Stomach (tissue), 9 donors: Measurements from ENCODE around the gene CLEC2L. TPM values are rescaled to one million over a fixed set of nuclear protein-coding genes. Genes with fewer than 3 reads are reported as not detected.

Experiments used
- DNase-seq, 2 donors: peaks; one replicate each; pipeline versions ENCODE4 v3.0.0 to v3.0.0-alpha.2; 2013 to 2019
- H3K27ac ChIP-seq, 5 donors: fragments of 200-600 bp in 4 of 5; sonication (generic) in 4 of 5; one replicate each; pipeline ENCODE4 v1.5.1; 2013 to 2019; ENCODE audit warnings: mild to moderate bottlenecking in 1 of 5, moderate library complexity in 1 of 5
- H3K27me3 ChIP-seq, 3 donors: fragments of 200-600 bp; sonication (generic); one replicate each; pipeline ENCODE4 v1.5.1; 2017 to 2019; ENCODE audit warnings: mixed run types in 1 of 3
- H3K36me3 ChIP-seq, 4 donors: fragments of 200-600 bp; sonication (generic); 1 replicate in 3 of 4; 2 replicates in 1 of 4; pipeline ENCODE4 v1.5.1; 2016 to 2019
- H3K4me1 ChIP-seq, 4 donors: fragments of 200-600 bp; sonication (generic); one replicate each; pipeline ENCODE4 v1.5.1; 2016 to 2019
- H3K4me3 ChIP-seq, 4 donors: fragments of 200-600 bp; sonication (generic) in 3 of 4; one replicate each; pipeline ENCODE4 v1.5.1; 2016 to 2019; ENCODE audit warnings: mild to moderate bottlenecking in 1 of 4
- H3K9me3 ChIP-seq, 4 donors: fragments of 200-600 bp; sonication (generic); one replicate each; pipeline ENCODE4 v1.5.1; 2016 to 2019
- EP300 ChIP-seq: sonication (generic); formaldehyde crosslinking; IDR thresholded peaks from one replicate; pipeline ENCODE4 v1.6.1; 2017; ENCODE audit warnings: antibody characterized with exemption
- POLR2A ChIP-seq, 4 donors: fragments of 450-650 bp; IDR thresholded peaks; one replicate each; pipeline ENCODE4 v1.6.1; 2016; ENCODE audit warnings: antibody characterized with exemption in 4 of 4, control low read depth in 2 of 4, mild to moderate bottlenecking in 1 of 4, moderate library complexity in 1 of 4
- POLR2AphosphoS5 ChIP-seq, 3 donors: sonication (generic); formaldehyde crosslinking; IDR thresholded peaks; one replicate each; pipeline ENCODE4 v1.6.1; 2016; ENCODE audit warnings: antibody characterized with exemption in 3 of 3
- WGBS, 5 donors: extraction: QIAGEN DNeasy Blood & Tissue Kit in 3 of 5; methylation state at CpG; one replicate each; pipeline versions ENCODE4 v1.1.5 to v1.1.7; 2013 to 2018; 5-methylcytosine and 5-hydroxymethylcytosine counted together
- intact Hi-C: fragments of 100-400 bp; cut with DNase I; formaldehyde crosslinking; loops from one replicate; pipeline ENCODE4 v1.15.1; 2023; ENCODE audit warnings: low total_unique reads
- polyA plus RNA-seq, 3 donors: library from polyadenylated mRNA; stranded (reverse); fragments of 200-250 nt; gene quantifications; one replicate each; pipeline ENCODE4 v1.2.3, GENCODE V29; 2013
- total RNA-seq, 5 donors: library from RNA; depleted of rRNA; stranded (reverse); fragments of >200 nt; gene quantifications; one replicate each; pipeline versions ENCODE4 v1.1.0 to v1.2.3, GENCODE V29; 2014 to 2016
- TF ChIP-seq, protein P1 (sequence below), 7 experiments: fragments of 450-650 bp in 4 of 7; fragments of 200-600 bp in 3 of 7; sonication (generic) in 3 of 7; IDR thresholded peaks; one replicate each; pipeline ENCODE4 v1.5.1; 2016 to 2019; ENCODE audit warnings: antibody characterized with exemption in 7 of 7, control low read depth in 2 of 7, mild to moderate bottlenecking in 1 of 7
- donor health status: healthy with polysubstance abuse.
- donor health status: Bipolar disorder and iron deficiency.
- donor health status: healthy.

The CLEC2L gene
- total and polyA plus RNA-seq, 8 donors: 0.61 TPM; not detected in 7

GRCh38 chr7:139559364-139560105 is 36.0 kb downstream of the CLEC2L start:
- no peak overlapping the region for H3K27ac ChIP-seq
- peaks cover 0 to 5% (median 0%) of the 10 kb centered on the region in 4 donors for H3K9me3 ChIP-seq
- TF ChIP-seq POLR2A (IDR thresholded peaks at IDR 0.05) (no peak), EP300 (no peak), POLR2AphosphoS5 (IDR thresholded peaks at IDR 0.05) (no peak)
- TF ChIP-seq, protein P1, sequence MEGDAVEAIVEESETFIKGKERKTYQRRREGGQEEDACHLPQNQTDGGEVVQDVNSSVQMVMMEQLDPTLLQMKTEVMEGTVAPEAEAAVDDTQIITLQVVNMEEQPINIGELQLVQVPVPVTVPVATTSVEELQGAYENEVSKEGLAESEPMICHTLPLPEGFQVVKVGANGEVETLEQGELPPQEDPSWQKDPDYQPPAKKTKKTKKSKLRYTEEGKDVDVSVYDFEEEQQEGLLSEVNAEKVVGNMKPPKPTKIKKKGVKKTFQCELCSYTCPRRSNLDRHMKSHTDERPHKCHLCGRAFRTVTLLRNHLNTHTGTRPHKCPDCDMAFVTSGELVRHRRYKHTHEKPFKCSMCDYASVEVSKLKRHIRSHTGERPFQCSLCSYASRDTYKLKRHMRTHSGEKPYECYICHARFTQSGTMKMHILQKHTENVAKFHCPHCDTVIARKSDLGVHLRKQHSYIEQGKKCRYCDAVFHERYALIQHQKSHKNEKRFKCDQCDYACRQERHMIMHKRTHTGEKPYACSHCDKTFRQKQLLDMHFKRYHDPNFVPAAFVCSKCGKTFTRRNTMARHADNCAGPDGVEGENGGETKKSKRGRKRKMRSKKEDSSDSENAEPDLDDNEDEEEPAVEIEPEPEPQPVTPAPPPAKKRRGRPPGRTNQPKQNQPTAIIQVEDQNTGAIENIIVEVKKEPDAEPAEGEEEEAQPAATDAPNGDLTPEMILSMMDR (IDR thresholded peaks at IDR 0.05): no peak
- no peaks in the 10 kb centered on the region for H3K4me1 ChIP-seq
- DNase-seq: no peak
- WGBS, 5 donors: 72 to 81% (median 79%) methylated on average over 18 of the region's 18 CpGs
- no peak overlapping the region for H3K4me3 ChIP-seq
- no peaks in the 10 kb centered on the region for H3K27me3 ChIP-seq
- intact Hi-C loops: no loop called here
- H3K36me3 ChIP-seq: peaks cover 0 to 16% (median 8%) of the 10 kb centered on the region in 4 donors

DNA sequence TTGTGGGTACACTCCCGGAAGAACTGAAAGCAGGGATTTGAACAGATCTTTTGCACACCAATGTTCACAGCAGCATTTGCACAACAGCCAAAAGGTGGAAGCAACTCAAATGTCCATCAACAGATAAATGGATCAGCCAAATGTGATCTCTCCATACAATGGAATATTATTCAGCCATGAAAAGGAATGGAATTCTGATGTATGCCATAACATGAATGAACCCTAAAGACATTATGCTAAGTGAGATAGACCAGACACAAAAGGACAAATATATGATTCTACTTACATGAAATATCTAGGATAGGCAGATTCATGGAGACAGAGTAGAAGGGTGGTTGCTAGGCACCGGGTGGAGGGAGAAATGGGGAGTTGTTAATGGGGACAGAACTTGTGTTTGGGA is 36.7 kb downstream of the CLEC2L start:
- peaks cover 0 to 5% (median 0%) of the 10 kb centered on the region in 4 donors for H3K9me3 ChIP-seq
- H3K4me1 ChIP-seq: peaks cover 0 to 5% (median 0%) of the 10 kb centered on the region in 4 donors
- whole genome bisulfite sequencing, 5 donors: 85 to 96% (median 88%) methylated on average over 2 of the region's 2 CpGs
- TF ChIP-seq POLR2AphosphoS5 (IDR thresholded peaks at IDR 0.05) (no peak), POLR2A (IDR thresholded peaks at IDR 0.05) (no peak), EP300 (no peak)
- TF ChIP-seq, protein P1 (IDR thresholded peaks at IDR 0.05): no peak
- H3K36me3 ChIP-seq: peaks cover 0 to 18% (median 8%) of the 10 kb centered on the region in 4 donors
- no peaks in the 10 kb centered on the region for H3K27me3 ChIP-seq
- no peak overlapping the region for H3K4me3 ChIP-seq
- intact Hi-C loops: no loop called here
- no peak overlapping the region for H3K27ac ChIP-seq
- no peak for DNase-seq

- no peak overlapping the region for H3K4me3 ChIP-seq
- no peaks in the 10 kb centered on the region for H3K27me3 ChIP-seq
- H3K4me1 ChIP-seq: peaks cover 0 to 5% (median 0%) of the 10 kb centered on the region in 4 donors
- intact Hi-C loops: no loop called here
- H3K27ac ChIP-seq: no peak overlapping the region
- WGBS, 5 donors: 83 to 96% (median 92%) methylated on average over 11 of the region's 11 CpGs
- peaks cover 0 to 5% (median 0%) of the 10 kb centered on the region in 4 donors for H3K9me3 ChIP-seq
- peaks cover 0 to 18% (median 8%) of the 10 kb centered on the region in 4 donors for H3K36me3 ChIP-seq
- DNase-seq: no peak
- TF ChIP-seq, protein P1 (IDR thresholded peaks at IDR 0.05): no peak
- TF ChIP-seq POLR2A (IDR thresholded peaks at IDR 0.05) (no peak), EP300 (no peak), POLR2AphosphoS5 (IDR thresholded peaks at IDR 0.05) (no peak)
Measured at GRCh38 chr7:139560678-139561077, 37.2 kb downstream of the CLEC2L start.

DNA sequence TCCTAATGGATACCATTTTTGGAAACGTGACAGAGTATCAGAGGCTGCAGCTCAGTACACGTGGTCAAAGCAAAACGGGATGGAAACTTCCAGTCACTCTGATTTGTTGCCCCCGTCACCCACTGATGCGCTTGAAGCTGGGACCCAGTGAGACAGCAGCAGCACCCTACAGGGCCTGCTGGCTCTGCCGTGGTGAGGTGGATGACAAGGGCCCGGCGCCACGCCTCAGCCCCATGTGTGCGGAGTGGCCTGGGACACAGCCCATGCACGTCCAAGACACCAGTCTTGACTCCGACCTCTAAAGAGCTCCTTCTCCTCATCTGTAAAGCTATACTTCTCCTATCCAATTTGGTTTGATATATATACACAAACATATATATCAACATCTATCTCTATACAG is 39.0 kb downstream of the CLEC2L start:
- peaks cover 0 to 35% (median 16%) of the 10 kb centered on the region in 4 donors for H3K36me3 ChIP-seq
- DNase-seq: no peak
- no peak overlapping the region for H3K27ac ChIP-seq
- peaks cover 0 to 5% (median 0%) of the 10 kb centered on the region in 4 donors for H3K9me3 ChIP-seq
- peaks cover 0 to 5% (median 0%) of the 10 kb centered on the region in 4 donors for H3K4me1 ChIP-seq
- TF ChIP-seq POLR2A (IDR thresholded peaks at IDR 0.05) (no peak), EP300 (no peak), POLR2AphosphoS5 (IDR thresholded peaks at IDR 0.05) (no peak)
- TF ChIP-seq, protein P1 (IDR thresholded peaks at IDR 0.05): no peak
- WGBS, 5 donors: 88 to 95% (median 91%) methylated on average over 11 to 12 of the region's 12 CpGs
- intact Hi-C loops: no loop called here
- no peak overlapping the region for H3K4me3 ChIP-seq
- H3K27me3 ChIP-seq: no peaks in the 10 kb centered on the region
